Gastroesophageal sphincter (tissue), 3 donors: ENCODE data around the gene ASIC2.

Experiments used
- CTCF ChIP-seq, 4 experiments: fragments of 200-600 bp in 2 of 4; fragments of 450-650 bp in 2 of 4; sonication (generic) in 1 of 4; IDR thresholded peaks; one replicate each; pipeline ENCODE4 v1.5.1; 2017 to 2019; ENCODE audit warnings: antibody characterized with exemption in 4 of 4, mild to moderate bottlenecking in 2 of 4, moderate library complexity in 2 of 4
- EP300 ChIP-seq: sonication (generic); formaldehyde crosslinking; IDR thresholded peaks from one replicate; pipeline ENCODE4 v1.6.1; 2017; ENCODE audit warnings: antibody characterized with exemption, mild to moderate bottlenecking
- POLR2A ChIP-seq, 2 donors: fragments of 450-650 bp; IDR thresholded peaks; one replicate each; pipeline ENCODE4 v1.6.1; 2017; ENCODE audit warnings: antibody characterized with exemption in 2 of 2, mild to moderate bottlenecking in 2 of 2, moderate library complexity in 1 of 2
- POLR2AphosphoS5 ChIP-seq: sonication (generic); formaldehyde crosslinking; IDR thresholded peaks from one replicate; pipeline ENCODE4 v1.6.1; 2017; ENCODE audit warnings: antibody characterized with exemption

- no peak for TF ChIP-seq POLR2A (IDR thresholded peaks at IDR 0.05)
- TF ChIP-seq CTCF (IDR thresholded peaks at IDR 0.05): no peak
- no peak for TF ChIP-seq EP300
- TF ChIP-seq POLR2AphosphoS5: no peak
Measured at GRCh38 chr17:33116021-33116551, 177.0 kb downstream of the ASIC2 start.
